Neural crest cell (in vitro differentiated cells): ENCODE data around the gene H2AZ2. TPM values are rescaled to one million over a fixed set of nuclear protein-coding genes. Genes with fewer than 3 reads are reported as not detected.

ENCODE experiments used
- DNase-seq: peaks from one replicate; pipeline ENCODE4 v3.0.0; 2021; ENCODE audit warnings: low read depth, mixed read lengths, low spot score
- H3K27ac Mint-ChIP-seq: one replicate; pipeline ENCODE4 v1.8.0; 2021; ENCODE audit warnings: mild to moderate bottlenecking, mixed read lengths; ENCODE audit not compliant: unreplicated experiment
- H3K27me3 Mint-ChIP-seq: 2 replicates; pipeline ENCODE4 v1.8.0; 2021; ENCODE audit warnings: low read depth, mild to moderate bottlenecking, mixed read lengths
- H3K36me3 Mint-ChIP-seq: 2 replicates; pipeline ENCODE4 v1.8.0; 2021; ENCODE audit warnings: low read depth, mild to moderate bottlenecking, mixed read lengths
- H3K4me1 Mint-ChIP-seq: 2 replicates; pipeline ENCODE4 v1.8.0; 2021; ENCODE audit warnings: mixed read lengths
- H3K4me3 Mint-ChIP-seq: one replicate; pipeline ENCODE4 v1.8.0; 2021; ENCODE audit warnings: mild to moderate bottlenecking, mixed read lengths
- H3K9me3 Mint-ChIP-seq: 2 replicates; pipeline ENCODE4 v1.8.0; 2021; ENCODE audit warnings: mixed read lengths
- CTCF ChIP-seq: fragments of 200-600 bp; sonication (generic); conservative IDR thresholded peaks from 2 replicates; pipeline ENCODE4 v1.5.0; 2021; ENCODE audit warnings: antibody characterized with exemption, mild to moderate bottlenecking
- total RNA-seq: library from RNA; stranded (reverse); gene quantifications from 2 replicates; pipeline ENCODE4 v1.2.1, GENCODE V29; 2021

Gene H2AZ2
- total RNA-seq, 1 donor from 2014 or later: 351 TPM

GRCh38 chr7:44858161-44858560 is 10.3 kb upstream of the H2AZ2 start:
- no peak overlapping the region for H3K27ac Mint-ChIP-seq
- TF ChIP-seq CTCF: peak; percentile 51
- DNase-seq: no peak
- H3K4me3 Mint-ChIP-seq: no peak overlapping the region
- no peaks in the 10 kb centered on the region for H3K36me3 Mint-ChIP-seq
- no peaks in the 10 kb centered on the region for H3K9me3 Mint-ChIP-seq
- H3K27me3 Mint-ChIP-seq: peaks cover 14% of the 10 kb centered on the region
- peaks cover 5% of the 10 kb centered on the region for H3K4me1 Mint-ChIP-seq

GRCh38 chr7:44854644-44855364 is 6.9 kb upstream of the H2AZ2 start:
- Mint-ChIP-seq H3K27ac (no peak overlapping the region), H3K27me3 (no peaks in the 10 kb centered on the region), H3K4me3 (no peak overlapping the region), H3K9me3 (no peaks in the 10 kb centered on the region), H3K36me3 (no peaks in the 10 kb centered on the region), H3K4me1 (peaks cover 5% of the 10 kb centered on the region)
- TF ChIP-seq CTCF: no peak
- no peak for DNase-seq

GRCh38 chr7:44853391-44853790 is 5.5 kb upstream of the H2AZ2 start:
- Mint-ChIP-seq H3K4me3 (no peak overlapping the region), H3K36me3 (no peaks in the 10 kb centered on the region), H3K4me1 (peaks cover 14% of the 10 kb centered on the region), H3K9me3 (no peaks in the 10 kb centered on the region), H3K27me3 (no peaks in the 10 kb centered on the region), H3K27ac (no peak overlapping the region)
- no peak for DNase-seq
- TF ChIP-seq CTCF: no peak

GRCh38 chr7:44852590-44852989 is 4.7 kb upstream of the H2AZ2 start:
- no peaks in the 10 kb centered on the region for H3K9me3 Mint-ChIP-seq
- H3K27ac Mint-ChIP-seq: no peak overlapping the region
- H3K36me3 Mint-ChIP-seq: no peaks in the 10 kb centered on the region
- H3K4me3 Mint-ChIP-seq: no peak overlapping the region
- peaks cover 18% of the 10 kb centered on the region for H3K4me1 Mint-ChIP-seq
- DNase-seq: no peak
- TF ChIP-seq CTCF: no peak
- peaks cover 2% of the 10 kb centered on the region for H3K27me3 Mint-ChIP-seq

- peak overlapping the region; percentile 93 for H3K4me3 Mint-ChIP-seq
- no peaks in the 10 kb centered on the region for H3K36me3 Mint-ChIP-seq
- no peak for TF ChIP-seq CTCF
- H3K27me3 Mint-ChIP-seq: peaks cover 2% of the 10 kb centered on the region
- no peak overlapping the region for H3K27ac Mint-ChIP-seq
- H3K9me3 Mint-ChIP-seq: no peaks in the 10 kb centered on the region
- peaks cover 36% of the 10 kb centered on the region for H3K4me1 Mint-ChIP-seq
- DNase-seq: no peak
These were observed 2.1 kb upstream of the H2AZ2 start for GRCh38 chr7:44849885-44850544.
